Suprapubic skin (tissue), 4 donors: ENCODE results near the gene CBLN4. TPM values are rescaled to one million over a fixed set of nuclear protein-coding genes. Genes with fewer than 3 reads are reported as not detected.

ENCODE experiments used
- DNase-seq, 2 donors: peaks; one replicate each; pipeline ENCODE4 v3.0.0-alpha.2; 2019; ENCODE audit warnings: low spot score in 2 of 2
- H3K27ac ChIP-seq: fragments of 200-600 bp; sonication (generic); one replicate; pipeline ENCODE4 v1.5.1; 2019
- H3K27me3 ChIP-seq: fragments of 200-600 bp; sonication (generic); one replicate; pipeline ENCODE4 v1.5.1; 2019
- H3K36me3 ChIP-seq: fragments of 200-600 bp; sonication (generic); one replicate; pipeline ENCODE4 v1.5.1; 2019
- H3K4me1 ChIP-seq: fragments of 200-600 bp; sonication (generic); one replicate; pipeline ENCODE4 v1.5.1; 2019
- H3K4me3 ChIP-seq: fragments of 200-600 bp; sonication (generic); one replicate; pipeline ENCODE4 v1.5.1; 2019; ENCODE audit warnings: mild to moderate bottlenecking
- H3K9me3 ChIP-seq: fragments of 200-600 bp; sonication (generic); one replicate; pipeline ENCODE4 v1.5.1; 2019
- CTCF ChIP-seq, 2 donors: fragments of 200-600 bp in 1 of 2; fragments of 450-650 bp in 1 of 2; sonication (generic) in 1 of 2; IDR thresholded peaks; one replicate each; pipeline ENCODE4 v1.5.1; 2016 to 2019; ENCODE audit warnings: antibody characterized with exemption in 2 of 2, mild to moderate bottlenecking in 1 of 2, moderate library complexity in 1 of 2
- EP300 ChIP-seq: sonication (generic); formaldehyde crosslinking; IDR thresholded peaks from one replicate; pipeline ENCODE4 v1.6.1; 2017; ENCODE audit warnings: antibody characterized with exemption
- POLR2A ChIP-seq, 2 donors: fragments of 450-650 bp; IDR thresholded peaks; one replicate each; pipeline ENCODE4 v1.6.1; 2017; ENCODE audit warnings: antibody characterized with exemption in 2 of 2, mild to moderate bottlenecking in 2 of 2, moderate library complexity in 2 of 2
- POLR2AphosphoS5 ChIP-seq, 3 donors: sonication (generic); formaldehyde crosslinking; IDR thresholded peaks; one replicate each; pipeline ENCODE4 v1.6.1; 2017; ENCODE audit warnings: antibody characterized with exemption in 3 of 3
- WGBS: methylation state at CpG from one replicate; pipeline ENCODE4 v1.1.5; 2018; 5-methylcytosine and 5-hydroxymethylcytosine counted together
- total RNA-seq, 4 donors: library from RNA; depleted of rRNA; stranded (reverse); fragments of >200 nt; gene quantifications; one replicate each; pipeline ENCODE4 v1.1.0, GENCODE V29; 2016

The CBLN4 gene
- under 1 TPM in 1 of 4 donors, not detected in 3; 0.32 TPM for total RNA-seq

- Histone ChIP-seq H3K36me3 (no peaks in the 10 kb centered on the region), H3K4me3 (no peak within 1 kb of the TSS), H3K27me3 (peaks cover 69% of the 10 kb centered on the region), H3K9me3 (no peaks in the 10 kb centered on the region), H3K4me1 (peaks cover 20% of the 10 kb centered on the region), H3K27ac (no peak within 1 kb of the TSS)
- 13% methylated on average over 4 of the region's 29 CpGs for WGBS
- no peak for TF ChIP-seq CTCF (IDR thresholded peaks at IDR 0.05)
- no peak for TF ChIP-seq POLR2A (IDR thresholded peaks at IDR 0.05)
- no peak for TF ChIP-seq POLR2AphosphoS5 (IDR thresholded peaks at IDR 0.05)
- TF ChIP-seq EP300, result no peak
- no peak for DNase-seq
Measured at GRCh38 chr20:56005389-56005715, at the start of gene CBLN4. Gene CBLN4 (minus strand): TSS chr20:56005519. CDS start chr20:56004171, 1,348 bp downstream.

- H3K4me3 ChIP-seq, result no peak overlapping the region
- no peaks in the 10 kb centered on the region for H3K4me1 ChIP-seq
- DNase-seq, result no peak
- no peak for TF ChIP-seq CTCF (IDR thresholded peaks at IDR 0.05)
- TF ChIP-seq POLR2AphosphoS5 (IDR thresholded peaks at IDR 0.05), result no peak
- no peak for TF ChIP-seq POLR2A (IDR thresholded peaks at IDR 0.05)
- no peak for TF ChIP-seq EP300
- H3K27me3 ChIP-seq, result no peaks in the 10 kb centered on the region
- 96% methylated on average over 6 of the region's 6 CpGs for WGBS
- H3K27ac ChIP-seq, result no peak overlapping the region
- no peaks in the 10 kb centered on the region for H3K9me3 ChIP-seq
- H3K36me3 ChIP-seq, result no peaks in the 10 kb centered on the region
Measured at GRCh38 chr20:56043227-56043626, 37.9 kb upstream of the CBLN4 start.

- 55% methylated on average over 3 of the region's 3 CpGs for WGBS
- TF ChIP-seq EP300 (no peak), POLR2AphosphoS5 (IDR thresholded peaks at IDR 0.05) (no peak), CTCF (IDR thresholded peaks at IDR 0.05) (no peak), POLR2A (IDR thresholded peaks at IDR 0.05) (no peak)
- no peak for DNase-seq
- Histone ChIP-seq H3K36me3 (no peaks in the 10 kb centered on the region), H3K27ac (no peak overlapping the region), H3K27me3 (no peaks in the 10 kb centered on the region), H3K4me3 (no peak overlapping the region), H3K9me3 (peaks cover 24% of the 10 kb centered on the region), H3K4me1 (no peaks in the 10 kb centered on the region)
Measured at GRCh38 chr20:56032251-56032650, 26.9 kb upstream of the CBLN4 start.

- Histone ChIP-seq H3K9me3 (no peaks in the 10 kb centered on the region), H3K4me3 (no peak overlapping the region), H3K27me3 (no peaks in the 10 kb centered on the region), H3K4me1 (no peaks in the 10 kb centered on the region), H3K27ac (no peak overlapping the region), H3K36me3 (no peaks in the 10 kb centered on the region)
- 54% methylated on average over 2 of the region's 2 CpGs for WGBS
- DNase-seq, result no peak
- TF ChIP-seq CTCF (IDR thresholded peaks at IDR 0.05), result no peak
- no peak for TF ChIP-seq POLR2A (IDR thresholded peaks at IDR 0.05)
- no peak for TF ChIP-seq EP300
- no peak for TF ChIP-seq POLR2AphosphoS5 (IDR thresholded peaks at IDR 0.05)
Measured at GRCh38 chr20:56018716-56019115, 13.4 kb upstream of the CBLN4 start.

GRCh38 chr20:56018194-56018593, 12.9 kb upstream of the CBLN4 start:
- WGBS, result 65% methylated on average over 3 of the region's 3 CpGs
- Histone ChIP-seq H3K4me3 (no peak overlapping the region), H3K27ac (no peak overlapping the region), H3K27me3 (no peaks in the 10 kb centered on the region), H3K9me3 (no peaks in the 10 kb centered on the region), H3K36me3 (no peaks in the 10 kb centered on the region), H3K4me1 (no peaks in the 10 kb centered on the region)
- DNase-seq, result no peak
- no peak for TF ChIP-seq POLR2A (IDR thresholded peaks at IDR 0.05)
- no peak for TF ChIP-seq EP300
- TF ChIP-seq CTCF (IDR thresholded peaks at IDR 0.05), result no peak
- no peak for TF ChIP-seq POLR2AphosphoS5 (IDR thresholded peaks at IDR 0.05)
